ENCODE data around the gene SCARB1.

The SCARB1 gene

GRCh38 chr12:124861898-124862676 is 1.6 kb downstream of the SCARB1 start:
- no peak for DNase-seq

GRCh38 chr12:124861492-124861891 is 2.2 kb downstream of the SCARB1 start:
- DNase-seq = no peak

- DNase-seq = no peak
Observed at GRCh38 chr12:124857921-124858461, 5.7 kb downstream of the SCARB1 start.

- DNase-seq = no peak
Observed at GRCh38 chr12:124856842-124857178, 6.9 kb downstream of the SCARB1 start.

- peak in 1 of 2 donors; percentile 17 for DNase-seq
Observed at GRCh38 chr12:124856132-124856841, 7.4 kb downstream of the SCARB1 start.

- no peak for DNase-seq
Observed at GRCh38 chr12:124855275-124855957, 8.2 kb downstream of the SCARB1 start.

- DNase-seq = no peak
Observed at GRCh38 chr12:124854637-124855184, 9.0 kb downstream of the SCARB1 start.

GRCh38 chr12:124853781-124854636 is 9.7 kb downstream of the SCARB1 start:
- no peak for DNase-seq

- DNase-seq = peak in 1 of 2 donors; percentile 15
Observed at GRCh38 chr12:124852911-124853427, 10.7 kb downstream of the SCARB1 start.

- DNase-seq = peak; percentile 40 to 46
Observed at GRCh38 chr12:124852329-124852831, 11.3 kb downstream of the SCARB1 start.

GRCh38 chr12:124851342-124851741 is 12.3 kb downstream of the SCARB1 start:
- DNase-seq = no peak

GRCh38 chr12:124849382-124849781 is 14.3 kb downstream of the SCARB1 start:
- DNase-seq = no peak

- DNase-seq = no peak
Observed at GRCh38 chr12:124848621-124849380, 14.9 kb downstream of the SCARB1 start.

GRCh38 chr12:124847113-124848074 is 16.3 kb downstream of the SCARB1 start:
- DNase-seq = no peak

GRCh38 chr12:124844411-124845397 is 19.0 kb downstream of the SCARB1 start:
- DNase-seq = no peak

GRCh38 chr12:124842800-124843510 is 20.7 kb downstream of the SCARB1 start:
- DNase-seq = no peak

- DNase-seq = no peak
Observed at GRCh38 chr12:124842073-124842749, 21.5 kb downstream of the SCARB1 start.
